Right renal pelvis (tissue), 4 donors: ENCODE data around the gene MGMT. TPM values are rescaled to one million over a fixed set of nuclear protein-coding genes. Genes with fewer than 3 reads are reported as not detected.

Experiments
- DNase-seq, 4 donors: peaks; one replicate each; pipeline ENCODE4 v3.0.0-alpha.2; 2013; ENCODE audit warnings: low read depth in 4 of 4, low spot score in 3 of 4, missing footprints in 1 of 4
- polyA plus RNA-seq, 4 donors: library from polyadenylated mRNA; unstranded; fragments of 120-200 nt; gene quantifications; one replicate each; pipeline ENCODE4 v1.2.1, GENCODE V29; 2013; ENCODE audit not compliant: insufficient read length in 4 of 4

MGMT gene
- polyA plus RNA-seq, 4 donors: 17.6 to 24.0 (median 19.9) TPM

- no peak for DNase-seq
Measured at GRCh38 chr10:129807211-129807610, 340.2 kb downstream of the MGMT start.

DNA sequence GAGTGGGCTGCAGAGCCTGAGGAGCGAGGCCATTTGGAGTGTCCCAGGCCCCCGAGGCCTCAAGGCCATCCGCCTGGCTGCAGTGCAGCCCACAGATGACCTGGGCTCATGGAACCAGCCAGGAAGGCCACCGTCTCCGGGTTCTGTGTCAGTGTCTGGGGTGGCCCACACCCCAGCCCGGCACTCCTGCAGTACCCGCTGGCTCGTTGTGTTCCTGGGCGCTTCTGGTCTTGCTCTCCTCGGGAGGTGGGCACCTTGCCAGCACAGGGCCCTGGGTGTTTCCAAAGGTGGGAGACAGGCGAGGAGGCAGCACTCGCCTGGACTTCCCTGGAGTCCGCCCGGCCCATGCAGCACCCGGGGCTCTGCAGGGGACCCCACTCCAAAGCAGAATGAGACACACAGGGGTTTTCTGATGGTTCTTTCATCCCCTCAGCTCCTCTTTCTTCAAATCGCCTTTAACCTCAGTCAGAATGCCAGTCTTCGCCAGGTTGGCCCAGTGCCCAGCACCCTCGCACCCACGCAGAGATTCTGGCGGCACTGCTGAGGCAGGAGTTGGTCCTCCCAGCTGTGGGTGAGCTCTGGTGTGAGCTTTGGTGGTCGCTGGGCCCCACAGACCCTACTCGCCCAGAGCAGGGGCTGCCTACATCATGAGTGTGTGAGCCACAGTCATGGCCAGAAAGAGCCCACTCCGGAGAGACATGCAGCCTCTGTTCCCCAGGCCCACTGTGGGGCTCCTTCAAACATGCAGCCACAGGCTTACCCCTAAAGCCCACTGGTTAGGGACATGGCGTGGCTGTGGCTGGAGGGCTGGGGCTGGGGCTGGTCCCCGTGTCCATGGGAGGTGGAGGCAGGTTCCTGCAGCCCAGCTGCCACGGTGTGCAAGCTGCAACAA is 341.3 kb downstream of the MGMT start:
- DNase-seq: no peak

- DNase-seq: no peak
Measured at GRCh38 chr10:129809431-129809830, 342.4 kb downstream of the MGMT start.

DNA sequence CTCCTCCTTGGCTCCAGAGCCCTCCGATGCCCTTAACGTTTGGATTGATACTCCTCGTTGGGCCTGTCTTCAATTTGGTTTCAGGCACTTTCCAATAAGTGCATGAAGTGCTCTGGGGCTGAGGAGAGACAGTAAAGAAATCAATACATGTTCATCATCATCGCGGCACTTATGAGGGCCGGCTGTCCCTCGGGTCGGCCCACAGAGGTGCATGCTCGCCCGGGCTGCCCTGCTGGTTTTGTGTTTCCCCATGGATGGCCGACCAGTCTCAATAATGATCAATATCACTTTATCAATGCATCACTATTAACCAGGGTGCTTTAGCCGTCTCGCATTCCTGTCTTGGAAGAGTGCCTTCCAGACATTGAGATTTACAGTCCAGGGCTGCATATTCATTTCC is 342.8 kb downstream of the MGMT start:
- DNase-seq: no peak

DNA sequence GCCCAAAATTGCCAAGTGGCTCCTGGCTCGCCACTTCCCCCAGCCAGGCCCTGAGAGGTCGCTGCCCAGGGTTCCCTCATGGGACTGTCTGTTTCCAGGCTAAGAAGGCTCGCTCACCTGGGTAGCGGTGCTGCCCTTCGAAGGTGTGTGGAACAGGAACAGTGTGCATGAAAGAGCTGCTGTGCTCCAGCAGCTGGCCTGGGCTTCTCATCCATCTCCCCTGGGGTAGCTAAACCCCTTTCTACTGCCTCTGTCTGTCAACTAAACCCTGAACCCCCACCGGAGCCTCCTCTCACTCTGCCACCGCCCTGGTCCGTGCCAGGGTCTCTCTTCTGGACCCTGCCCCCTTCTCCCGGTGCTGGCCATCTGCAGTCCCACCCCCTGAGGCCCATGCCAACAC is 344.2 kb downstream of the MGMT start:
- DNase-seq: no peak

DNA sequence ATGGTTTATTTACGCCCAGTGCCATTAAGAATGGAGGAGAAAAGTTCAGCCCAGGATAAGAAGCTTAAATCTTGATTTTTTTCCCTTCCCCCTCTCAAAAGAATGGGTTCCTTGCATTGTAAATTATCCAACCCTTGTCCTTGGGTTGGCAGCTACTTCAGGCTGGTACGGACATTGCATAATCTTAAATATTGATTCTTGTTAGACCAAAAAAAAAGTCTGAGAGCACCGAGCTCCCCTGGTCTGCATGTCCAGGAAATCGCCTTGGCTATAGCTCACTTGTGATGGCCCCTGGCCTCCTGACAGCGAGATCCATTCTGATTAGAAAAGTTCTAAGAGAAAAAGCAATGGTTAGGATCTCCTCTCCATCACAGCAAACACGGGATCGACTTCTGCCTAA is 345.4 kb downstream of the MGMT start:
- DNase-seq: no peak

- DNase-seq: no peak
Measured at GRCh38 chr10:129814681-129815646, 347.9 kb downstream of the MGMT start.

GRCh38 chr10:129815898-129816655 is 349.0 kb downstream of the MGMT start:
- no peak for DNase-seq

- no peak for DNase-seq
Measured at GRCh38 chr10:129816656-129817045, 349.6 kb downstream of the MGMT start.
